NCI-H774 (cell line): ENCODE data around the gene PAQR7.

ENCODE experiments used
- DNase-seq: peaks from one replicate; lab custom pipeline; 2025; lab: John Stamatoyannopoulos, UW

Gene PAQR7

GRCh38 chr1:25902462-25902861, 27.0 kb upstream of the PAQR7 start:
- no peak for DNase-seq

GRCh38 chr1:25900219-25900618, 24.7 kb upstream of the PAQR7 start:
- DNase-seq, result no peak

GRCh38 chr1:25899792-25900191, 24.3 kb upstream of the PAQR7 start:
- DNase-seq, result no peak

GRCh38 chr1:25898223-25899015, 22.9 kb upstream of the PAQR7 start:
- no peak for DNase-seq

GRCh38 chr1:25897754-25898153, 22.2 kb upstream of the PAQR7 start:
- no peak for DNase-seq

GRCh38 chr1:25896266-25896665, 20.8 kb upstream of the PAQR7 start:
- no peak for DNase-seq

- peak; percentile 34 for DNase-seq
Observed at GRCh38 chr1:25895365-25895990, 20.0 kb upstream of the PAQR7 start.

GRCh38 chr1:25893116-25893515, 17.6 kb upstream of the PAQR7 start:
- DNase-seq, result no peak

GRCh38 chr1:25891606-25892005, 16.1 kb upstream of the PAQR7 start:
- DNase-seq, result no peak

GRCh38 chr1:25890239-25891034, 14.9 kb upstream of the PAQR7 start:
- no peak for DNase-seq

GRCh38 chr1:25889470-25889869, 14.0 kb upstream of the PAQR7 start:
- DNase-seq, result no peak

- DNase-seq, result no peak
Observed at GRCh38 chr1:25888426-25888987, 13.0 kb upstream of the PAQR7 start.

GRCh38 chr1:25885602-25886001, 10.1 kb upstream of the PAQR7 start:
- DNase-seq, result no peak

- DNase-seq, result no peak
Observed at GRCh38 chr1:25881266-25881665, 5.8 kb upstream of the PAQR7 start.

GRCh38 chr1:25880518-25880917, 5.0 kb upstream of the PAQR7 start:
- no peak for DNase-seq

- no peak for DNase-seq
Observed at GRCh38 chr1:25879675-25880074, 4.2 kb upstream of the PAQR7 start.

GRCh38 chr1:25878690-25879089, 3.2 kb upstream of the PAQR7 start:
- DNase-seq, result no peak

GRCh38 chr1:25877155-25877554, 1.6 kb upstream of the PAQR7 start:
- DNase-seq, result no peak

- DNase-seq, result no peak
Observed at GRCh38 chr1:25876693-25877077, 1.2 kb upstream of the PAQR7 start.

GRCh38 chr1:25875856-25876692, 566 bp upstream of the PAQR7 start:
- DNase-seq, result no peak

GRCh38 chr1:25874635-25875153, 814 bp downstream of the PAQR7 start:
- DNase-seq, result no peak
